Activated effector memory CD4-positive, alpha-beta T cell treated with anti-CD3 and anti-CD28 coated beads, Interleukin-2, amount 50 U/mL, for 16 hours (primary cell): Measurements from ENCODE around the gene PARP15.

Experiments
- DNase-seq: peaks from one replicate; pipeline ENCODE4 v3.0.0-alpha.2; 2020

PARP15 gene

DNA sequence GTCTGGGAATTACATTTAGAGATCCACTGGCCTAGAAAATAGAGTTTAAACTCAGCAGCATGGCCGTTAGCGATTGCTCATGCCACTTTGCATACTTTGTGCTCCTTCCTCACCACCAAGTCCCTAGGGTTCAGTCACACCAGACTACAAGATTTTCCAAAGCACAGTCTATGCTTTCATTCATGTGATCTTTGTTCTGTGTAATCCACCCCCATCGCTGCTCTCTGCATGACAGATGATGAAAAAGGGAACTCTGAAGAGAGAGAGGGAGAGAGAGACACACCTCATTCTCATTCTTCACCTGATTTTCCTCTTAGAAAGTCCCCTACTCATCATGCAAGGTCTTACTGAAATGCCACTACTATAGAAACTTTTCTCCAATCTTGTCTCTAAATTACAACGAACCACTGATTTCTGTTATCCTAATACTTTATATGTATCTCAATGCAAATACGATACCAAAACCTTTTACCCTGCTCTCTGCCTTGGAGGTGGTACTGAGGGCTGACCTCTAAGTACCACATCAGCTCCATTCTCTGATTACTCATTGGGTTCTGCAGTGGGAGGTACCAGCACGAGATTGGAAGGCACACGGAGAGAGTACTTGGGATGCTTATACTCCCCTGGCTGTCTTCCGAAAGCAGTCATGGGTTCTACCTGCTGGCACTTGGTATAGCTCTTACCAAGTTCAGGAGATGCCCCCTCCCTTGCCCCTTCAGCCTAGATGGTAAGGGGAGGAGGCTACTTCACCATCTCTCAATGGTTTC, 1.1 kb upstream of the PARP15 start:
- no peak for DNase-seq

DNA sequence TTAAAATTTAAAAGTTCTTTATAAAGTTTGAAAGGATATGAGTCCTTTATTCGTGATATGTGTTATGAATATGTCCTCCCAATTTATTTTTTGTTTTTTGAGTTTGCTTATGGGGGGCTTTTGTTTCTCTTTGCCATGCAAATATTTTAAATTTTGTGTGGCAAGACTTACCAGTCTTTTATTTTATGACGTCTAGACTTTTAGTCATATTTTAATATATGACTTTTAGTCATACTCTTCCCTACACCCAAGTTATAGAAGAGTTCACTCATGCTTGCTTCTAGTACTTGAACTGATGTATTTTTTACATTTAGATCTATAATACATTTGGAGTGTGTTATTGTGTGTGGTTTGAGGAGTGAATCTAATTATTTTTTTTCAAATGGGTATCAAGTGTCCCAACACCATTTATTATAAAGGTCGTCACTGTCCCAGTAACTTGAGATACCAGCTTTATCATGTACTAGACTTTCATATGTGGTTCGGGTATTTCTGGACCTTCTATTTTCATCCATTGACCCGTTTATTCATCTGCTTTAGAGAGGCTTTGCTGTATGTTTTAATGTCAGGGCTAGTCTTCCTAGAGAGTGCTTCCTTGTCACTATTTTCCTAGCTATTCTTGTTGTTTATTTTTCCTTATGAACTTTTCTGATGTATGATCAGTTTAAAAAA, 755 bp downstream of the PARP15 start:
- DNase-seq = no peak

DNA sequence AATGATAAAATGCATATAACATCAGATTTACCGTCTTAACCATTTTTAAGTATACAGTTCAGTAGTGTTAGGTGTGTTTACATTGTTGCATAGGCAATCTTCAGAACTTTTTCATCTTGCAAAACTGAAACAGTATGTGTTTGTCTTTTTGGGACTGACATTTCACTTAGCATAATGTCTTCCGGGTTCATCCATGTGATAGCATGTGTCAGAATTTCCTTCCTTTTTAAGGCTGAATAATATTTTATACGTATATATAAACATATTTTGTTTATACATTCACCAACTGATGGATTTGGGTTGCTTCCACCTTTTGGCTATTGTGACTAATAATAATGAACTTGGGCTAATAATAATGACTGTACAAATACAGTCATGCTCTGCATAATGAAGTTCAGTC, 3.0 kb downstream of the PARP15 start:
- DNase-seq = no peak

DNA sequence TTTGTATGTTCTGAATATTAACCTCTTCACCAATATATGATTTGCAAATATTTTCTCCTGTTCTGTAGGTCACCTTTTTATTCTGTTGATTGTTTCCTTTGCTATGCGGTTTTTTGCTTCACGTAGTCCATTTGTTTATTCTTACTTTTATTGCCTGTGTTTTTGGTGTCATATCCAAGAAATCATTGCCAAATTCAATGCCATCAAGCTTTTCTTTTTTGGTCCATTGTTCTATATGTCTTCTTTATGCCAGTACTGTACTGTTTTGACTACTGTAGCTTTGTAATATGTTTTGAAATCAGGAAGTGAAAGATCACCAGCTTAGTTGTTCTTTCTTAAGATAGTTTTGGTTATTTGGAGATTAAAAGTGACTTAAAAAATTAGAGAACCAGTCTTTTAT, 4.2 kb downstream of the PARP15 start:
- no peak for DNase-seq

DNA sequence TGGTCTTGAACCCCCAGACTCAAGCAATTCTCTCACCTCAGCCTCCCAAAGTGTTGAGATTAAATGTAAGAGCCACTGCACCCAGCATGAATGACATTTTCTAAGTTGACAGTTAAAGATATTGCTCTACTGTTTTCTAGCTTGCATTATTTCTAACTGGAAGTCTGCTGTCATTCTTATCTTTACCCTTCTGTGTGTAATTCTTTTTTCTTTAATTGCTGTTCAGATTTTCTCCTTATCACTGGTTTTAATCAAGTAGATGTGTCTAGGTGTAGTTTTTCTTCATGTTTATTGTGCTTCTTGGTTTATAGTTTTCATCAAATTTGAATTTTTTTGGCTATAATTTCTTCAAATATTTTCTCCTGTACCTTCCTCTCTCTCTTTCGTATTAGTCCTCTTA, 4.9 kb downstream of the PARP15 start:
- no peak for DNase-seq

DNA sequence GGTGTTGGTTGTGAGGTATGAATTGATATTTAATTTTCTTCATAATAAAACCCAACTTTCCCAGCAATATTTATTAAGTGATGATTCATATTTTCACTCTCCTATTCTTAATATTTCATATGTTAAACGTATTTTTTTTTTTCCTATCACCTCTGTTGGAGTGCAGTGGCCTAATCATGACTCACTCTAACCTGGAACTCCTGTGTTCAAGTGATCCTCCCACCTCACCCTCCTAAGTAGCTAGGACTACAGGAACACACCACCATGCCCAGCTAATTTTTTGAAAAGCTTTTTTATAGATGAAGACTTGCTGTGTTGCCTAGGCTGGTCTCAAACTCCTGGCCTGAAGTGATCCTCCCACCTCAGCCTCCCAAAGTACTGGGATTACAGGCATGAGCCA, 8.6 kb downstream of the PARP15 start:
- no peak for DNase-seq

DNA sequence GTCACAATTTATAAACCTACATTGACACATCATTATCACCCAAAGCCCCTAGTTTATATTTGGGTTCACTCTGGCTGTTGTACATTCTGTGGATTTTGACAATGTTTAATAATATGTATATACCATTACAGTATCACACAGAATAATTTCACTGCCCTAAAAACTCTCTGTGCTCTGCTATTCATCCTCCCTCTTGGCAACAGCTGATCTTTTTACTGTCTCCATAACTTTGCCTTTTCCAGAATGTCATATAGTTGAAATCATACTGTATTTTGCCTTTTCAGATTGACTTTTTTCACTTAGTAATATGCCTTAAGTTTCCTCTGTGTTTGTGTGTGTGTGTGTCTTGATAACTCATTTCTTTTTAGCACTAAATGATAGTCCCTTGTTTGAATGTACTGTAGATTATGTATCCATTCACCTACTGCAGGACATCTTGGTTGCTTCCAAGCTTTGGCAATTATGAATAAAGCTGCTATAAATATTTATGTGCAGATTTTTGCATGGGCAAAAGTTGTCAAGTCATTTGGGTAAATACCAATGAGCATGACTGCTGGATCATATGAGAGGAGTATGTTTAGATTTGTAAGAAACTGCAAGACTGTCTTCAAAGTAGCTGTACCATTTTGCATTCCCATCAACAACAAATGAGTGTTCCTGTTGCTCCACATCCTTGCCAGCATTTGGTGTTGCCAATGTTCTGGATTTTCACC, 9.5 kb downstream of the PARP15 start:
- DNase-seq = no peak

DNA sequence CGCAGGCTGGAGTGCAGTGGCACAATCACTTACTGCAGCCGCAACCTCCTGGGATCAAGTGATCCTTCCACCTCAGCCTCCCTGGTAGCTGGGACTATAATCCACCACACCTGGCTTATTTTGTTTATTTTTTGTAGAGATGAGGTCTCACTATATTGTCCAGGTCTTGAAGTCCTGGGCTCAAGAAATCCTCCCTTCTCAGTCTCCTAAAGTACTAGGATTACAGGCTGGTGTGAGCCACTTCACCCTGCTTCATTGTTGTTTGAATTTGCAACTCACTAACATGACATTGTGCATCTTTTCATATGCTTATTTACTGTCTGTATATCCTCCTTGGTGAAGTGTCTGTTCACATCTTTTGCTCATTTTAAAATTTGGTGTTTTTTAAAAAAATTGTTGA, 10.1 kb downstream of the PARP15 start:
- no peak for DNase-seq

DNA sequence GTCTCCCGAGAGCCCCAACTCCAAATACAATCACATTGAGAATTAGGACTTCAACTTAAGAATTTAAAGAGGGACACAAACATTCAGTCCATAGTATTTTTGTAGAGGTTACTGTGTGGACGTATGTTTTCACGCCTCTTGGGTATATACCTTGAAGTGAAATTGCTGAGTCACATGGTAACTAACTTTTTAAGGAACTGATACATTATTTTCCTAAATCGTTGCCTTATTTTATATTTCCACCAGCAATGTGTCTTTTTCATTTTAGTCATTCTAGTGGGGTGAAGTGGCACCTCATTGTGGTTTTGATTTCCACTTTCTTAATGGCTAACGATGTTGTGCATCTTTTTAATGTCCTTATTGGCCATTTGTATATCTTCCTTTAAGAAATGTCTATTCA, 11.8 kb downstream of the PARP15 start:
- DNase-seq = no peak

DNA sequence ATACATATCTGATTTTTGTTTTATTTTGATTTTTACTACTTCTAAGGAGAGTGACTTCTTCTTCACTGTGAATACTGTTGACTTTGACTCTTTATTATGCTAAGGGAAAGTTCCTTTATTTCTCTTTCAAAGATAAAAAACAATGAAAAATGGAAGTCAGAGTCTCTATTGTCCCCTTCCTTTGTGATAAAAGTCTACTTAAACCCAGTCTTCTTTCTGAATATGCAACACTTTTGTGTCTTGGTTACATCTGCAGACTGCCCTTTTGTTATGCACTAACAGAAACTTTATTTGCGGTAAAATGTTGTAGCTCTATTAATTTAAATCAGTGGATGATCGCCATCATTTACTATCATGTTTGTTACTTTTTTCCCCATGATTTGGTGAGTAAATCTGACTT, 13.2 kb downstream of the PARP15 start:
- DNase-seq = no peak

DNA sequence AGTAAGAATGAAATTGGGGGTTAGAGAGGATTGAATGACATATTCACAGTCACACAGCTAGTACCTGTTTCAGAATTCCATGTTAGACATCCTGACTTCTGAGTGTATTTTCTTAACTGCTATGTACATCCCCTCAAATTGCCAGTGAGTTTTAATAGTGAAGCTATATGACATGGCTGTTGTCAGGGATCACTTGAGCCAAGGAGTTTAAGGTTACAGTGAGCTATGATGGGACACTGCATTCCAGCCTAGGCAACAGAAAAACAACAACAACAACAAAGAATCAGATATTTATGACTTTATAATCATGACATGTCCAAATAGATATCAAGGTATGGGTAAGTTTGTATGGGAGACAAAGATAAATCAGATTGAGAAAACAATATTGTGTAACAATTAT, 16.6 kb downstream of the PARP15 start:
- no peak for DNase-seq

DNA sequence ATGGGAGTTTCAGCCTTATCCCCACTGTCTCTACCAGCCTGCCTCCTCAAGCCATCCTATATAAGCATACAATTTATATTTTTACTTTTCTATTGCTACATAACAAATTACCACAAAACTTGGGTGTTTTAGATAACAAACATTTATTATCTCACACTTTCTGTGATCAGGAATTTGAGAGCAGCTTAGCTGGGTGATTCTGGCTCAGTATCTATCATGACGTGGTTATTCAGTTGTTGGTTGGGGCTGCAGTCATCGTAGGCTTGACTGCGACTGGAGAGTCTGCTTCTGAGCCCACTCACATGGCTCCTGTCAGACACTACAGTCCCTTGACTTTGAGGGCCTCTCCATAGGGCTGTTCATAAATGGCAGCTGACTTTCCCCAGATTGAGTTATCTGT, 20.7 kb downstream of the PARP15 start:
- DNase-seq = no peak

DNA sequence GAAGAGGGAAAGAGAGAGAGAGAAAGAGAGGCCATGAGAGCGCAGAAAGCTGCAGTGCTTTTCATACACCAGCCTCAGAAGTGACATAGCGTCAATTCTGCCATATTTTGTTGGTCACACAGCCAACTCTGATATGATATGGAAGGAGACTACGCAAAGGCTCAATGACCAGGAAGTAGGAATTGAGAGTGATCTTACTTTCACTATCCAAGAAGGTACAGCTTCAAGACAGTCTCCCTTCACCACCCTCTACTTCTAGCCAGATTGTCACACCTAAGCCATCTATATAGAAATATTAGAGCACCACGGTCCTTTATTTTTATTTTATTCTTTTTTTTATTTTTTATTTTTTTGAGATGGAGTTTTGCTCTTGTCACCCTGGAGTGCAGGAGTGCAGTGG, 21.1 kb downstream of the PARP15 start:
- no peak for DNase-seq

DNA sequence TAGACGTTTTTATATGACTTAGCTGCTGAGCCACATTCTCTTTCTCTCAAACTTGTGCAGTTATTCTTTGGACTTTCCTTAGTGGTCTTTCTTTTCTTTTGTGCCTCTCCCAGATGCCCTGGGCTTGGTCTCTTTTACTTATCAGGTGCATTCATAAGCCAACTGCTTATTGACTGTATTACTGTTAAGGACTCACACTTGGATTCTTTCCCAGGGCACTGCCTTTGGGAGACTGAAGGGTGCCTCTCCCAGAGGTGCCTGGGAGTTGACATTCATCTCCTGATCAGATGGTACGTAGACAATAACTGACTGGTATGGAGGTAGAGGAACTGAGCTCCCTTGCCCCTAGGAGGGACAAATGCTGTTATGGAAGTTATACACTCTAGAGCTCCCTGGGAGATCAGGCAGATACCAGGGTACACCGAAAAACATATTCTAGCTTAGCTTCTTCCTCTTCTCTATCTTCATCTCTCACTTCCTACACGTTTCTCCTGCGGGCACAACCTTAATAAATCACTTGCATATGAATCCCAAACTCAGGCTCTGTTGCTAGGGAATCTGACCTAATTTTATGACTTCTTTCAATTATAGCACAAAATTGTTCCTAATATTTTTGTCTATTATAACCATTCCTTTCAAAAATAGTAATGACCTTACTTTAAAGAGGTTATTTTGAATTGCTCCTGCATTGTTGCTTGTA, 24.7 kb downstream of the PARP15 start:
- no peak for DNase-seq

DNA sequence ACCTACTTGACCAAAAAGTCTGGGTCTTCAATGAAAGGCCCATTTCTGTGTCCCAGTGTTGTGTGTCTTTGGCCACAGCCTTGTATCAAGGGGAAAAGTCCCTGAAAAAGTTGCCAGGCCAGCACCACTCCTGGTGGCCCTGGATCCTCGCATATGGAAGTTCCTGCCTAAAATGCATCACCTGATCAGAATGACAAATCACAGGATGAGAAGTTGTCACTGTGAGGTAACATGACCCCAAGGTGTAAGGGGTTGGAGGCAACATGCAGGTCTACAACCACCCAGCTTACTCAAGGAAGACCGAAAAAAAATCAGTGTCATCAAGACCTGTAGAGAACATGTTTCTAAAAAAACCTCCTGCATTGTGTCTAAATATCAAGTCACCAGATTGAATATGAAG, 25.6 kb downstream of the PARP15 start:
- no peak for DNase-seq

DNA sequence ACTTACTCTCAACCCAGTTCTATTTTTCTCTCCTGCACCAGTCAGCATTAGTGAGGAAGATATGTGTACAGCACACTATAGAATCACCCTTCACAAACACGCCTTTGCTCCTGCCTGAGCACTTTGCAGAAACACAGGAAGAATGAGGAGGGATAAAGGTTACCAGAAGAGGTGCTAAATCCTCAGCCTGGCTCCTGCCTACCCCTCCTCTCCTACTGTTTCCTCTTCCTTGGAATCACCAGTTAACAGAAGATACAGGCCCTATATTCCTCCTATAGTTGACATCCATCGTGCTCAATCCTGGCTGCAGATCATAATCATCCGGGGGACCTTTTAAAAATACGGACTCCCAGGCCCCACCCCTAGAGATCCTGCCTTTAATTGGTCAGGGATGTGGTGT, 28.9 kb downstream of the PARP15 start:
- no peak for DNase-seq

DNA sequence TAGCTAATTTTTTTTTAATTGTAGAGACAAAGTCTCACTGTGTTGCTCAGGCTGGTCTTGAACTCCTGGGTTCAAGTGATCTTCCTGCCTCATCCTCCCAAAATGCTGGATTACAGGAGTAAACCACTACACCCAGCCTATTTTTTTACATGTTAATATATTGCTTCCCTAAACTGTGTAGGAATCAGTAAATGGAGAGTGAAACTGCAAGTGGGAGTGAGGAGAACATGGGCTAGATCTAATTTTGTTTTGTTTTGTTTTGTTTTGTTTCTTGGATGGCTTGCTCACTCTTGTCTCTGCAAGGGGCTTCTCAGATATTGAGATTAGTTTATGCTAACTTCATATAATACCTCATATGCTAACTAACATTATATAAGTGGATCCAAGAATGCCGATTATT, 31.5 kb downstream of the PARP15 start:
- no peak for DNase-seq

DNA sequence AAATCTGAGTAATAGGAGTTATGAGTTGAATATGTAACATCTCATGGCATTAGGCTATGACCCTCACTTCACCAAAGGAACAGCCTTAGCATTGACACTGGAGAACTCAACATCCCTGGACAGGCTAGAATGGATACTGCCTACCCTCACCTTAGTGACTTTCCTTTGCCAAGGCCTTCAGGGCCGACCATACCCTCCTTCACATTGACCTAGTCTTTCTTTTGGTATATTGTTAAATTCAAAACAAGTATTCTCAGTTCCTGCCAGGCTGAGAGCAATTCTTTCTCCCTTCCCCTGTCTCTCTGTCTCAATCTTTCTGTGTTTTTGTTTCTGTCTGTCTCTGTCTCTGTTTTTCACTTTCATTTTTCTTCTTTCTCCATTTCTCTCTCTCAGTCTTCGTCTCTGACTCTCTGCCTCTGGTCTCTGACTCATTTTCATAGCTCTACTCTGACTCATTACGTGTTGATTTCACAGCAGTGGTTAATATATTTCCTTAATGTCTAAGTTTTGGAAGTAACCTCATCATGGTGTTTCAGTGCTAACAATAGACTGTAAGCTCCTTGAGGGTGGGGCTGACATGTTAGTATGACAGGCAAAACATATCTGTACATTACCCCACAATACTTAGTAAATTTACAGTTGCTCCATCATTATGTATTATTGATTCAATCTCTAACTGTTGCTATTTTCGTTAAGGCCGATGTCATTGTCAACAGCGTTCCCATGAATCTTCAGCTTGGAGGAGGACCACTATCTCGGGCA, 32.5 kb downstream of the PARP15 start:
- no peak for DNase-seq

DNA sequence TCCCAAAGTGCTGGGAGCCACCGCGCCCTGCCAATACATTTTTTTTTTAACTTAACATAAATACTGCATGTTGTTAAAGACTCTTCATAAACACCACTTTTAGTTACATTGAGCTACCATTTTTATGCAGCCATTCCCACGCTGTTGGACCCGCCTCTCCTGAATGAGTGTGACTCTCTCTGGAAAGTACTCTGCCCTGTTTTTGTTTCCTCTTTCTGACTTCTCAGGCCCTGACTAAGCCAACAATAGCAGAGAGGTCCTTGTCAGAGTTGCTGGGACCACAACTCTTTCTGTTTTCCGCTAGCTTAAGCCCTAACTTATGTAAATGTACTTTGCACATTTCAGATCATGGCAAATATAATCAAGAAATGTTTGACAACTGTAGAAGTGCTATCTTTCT, 35.2 kb downstream of the PARP15 start:
- DNase-seq = no peak

DNA sequence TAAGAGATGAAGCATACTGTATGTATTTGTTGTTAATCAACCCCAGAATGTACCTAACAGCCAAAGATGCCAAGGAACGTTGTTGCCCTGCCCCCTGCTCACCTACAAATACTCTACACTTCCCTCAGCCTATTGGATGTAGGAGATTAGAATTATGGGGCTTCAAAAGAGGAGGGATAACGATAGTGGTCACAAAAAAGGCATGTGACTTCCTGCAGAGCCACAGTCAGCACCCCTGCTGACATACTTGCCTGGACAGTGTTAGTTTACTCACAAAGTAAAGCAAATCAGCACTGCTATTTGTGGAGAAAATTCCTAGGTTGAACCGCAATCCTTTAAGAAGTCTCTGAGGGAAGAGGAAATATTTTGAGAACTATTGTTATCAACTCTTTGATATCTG, 37.9 kb downstream of the PARP15 start:
- DNase-seq = no peak

DNA sequence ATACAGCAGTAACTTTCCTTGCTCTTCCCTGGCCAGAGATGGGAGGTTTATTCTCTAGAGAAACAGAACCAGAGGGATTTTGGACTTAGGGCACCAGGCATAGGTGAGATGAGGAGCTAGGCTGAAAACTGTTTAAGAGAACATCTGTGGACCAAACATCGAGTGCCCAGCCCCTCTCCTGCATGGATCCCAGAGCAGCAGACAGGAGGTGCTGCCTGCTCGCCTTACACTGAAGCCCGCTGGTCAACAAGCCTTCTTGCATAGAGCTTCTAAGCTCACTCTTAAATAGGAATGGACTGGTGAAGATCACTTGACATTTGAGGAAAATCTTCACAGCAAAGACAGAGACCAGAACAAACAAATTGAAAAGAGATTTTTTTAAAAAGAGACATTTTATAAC, 41.2 kb downstream of the PARP15 start:
- DNase-seq = no peak

DNA sequence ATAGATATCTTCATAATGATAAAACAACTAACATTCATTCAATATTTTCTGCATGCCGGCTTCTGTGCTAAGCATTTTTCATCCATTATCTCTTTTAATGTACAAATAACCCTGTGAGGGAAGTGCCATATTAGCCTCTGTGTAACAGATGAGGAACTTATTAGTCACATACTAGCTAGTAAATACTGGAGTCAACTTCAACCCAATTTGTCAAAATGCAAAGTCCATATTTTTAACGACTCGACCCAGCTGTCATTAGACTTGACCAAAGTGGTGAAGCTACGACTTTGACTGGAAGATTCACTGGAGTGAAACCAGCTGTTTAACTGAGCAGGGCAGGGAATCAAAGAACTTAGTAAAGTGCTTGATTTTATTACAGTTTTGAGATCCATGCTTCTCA, 41.6 kb downstream of the PARP15 start:
- no peak for DNase-seq

DNA sequence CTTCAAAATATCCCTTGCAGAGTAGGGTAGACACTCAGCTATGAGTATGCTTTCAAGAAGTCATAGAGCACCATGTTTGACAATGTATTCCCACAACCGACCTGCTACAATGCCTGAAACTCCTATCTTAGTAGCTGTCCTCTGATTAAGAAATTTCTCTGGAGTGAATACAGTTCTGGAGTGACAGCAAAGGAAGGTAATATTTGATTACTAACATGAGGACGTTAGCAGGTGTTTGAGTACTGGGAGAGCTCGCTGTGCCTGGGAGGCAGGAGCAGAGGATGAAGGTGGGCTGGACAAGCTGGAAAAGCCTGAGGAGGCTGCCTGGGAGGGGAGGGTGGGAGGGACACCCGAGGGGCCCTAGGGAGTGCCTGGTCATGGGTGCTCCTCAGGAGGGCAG, 42.9 kb downstream of the PARP15 start:
- DNase-seq = no peak
